ENCODE data around the gene MAP7D2. TPM values are rescaled to one million over a fixed set of nuclear protein-coding genes. Genes with fewer than 3 reads are reported as not detected.

MAP7D2 gene
- total and polyA plus RNA-seq, 9 of the 15 experiments (the other 6 are each of a cell fraction or from before 2014, with no cell fraction given), result 0.01 to 0.04 (median 0.03) TPM; not detected in 4

- H3K4me3 ChIP-seq, result no peak overlapping the region
- no peaks in the 10 kb centered on the region for H4K20me1 ChIP-seq (replicated peaks; ENCODE audit: control insufficient read depth, insufficient read depth, low read length)
- DNase-seq (ENCODE audit: extremely low read depth in 1 of 4, low spot score in 3 of 4), result no peak
- H2AFZ ChIP-seq (ENCODE audit: low read depth, low read length), result no peak overlapping the region
- intact Hi-C loops (cut with micrococcal nuclease), result no loop called here
- no peaks in the 10 kb centered on the region for H3K27me3 ChIP-seq (ENCODE audit: control insufficient read depth in 2 of 2, insufficient read depth in 2 of 2, low read length in 2 of 2)
- no peak overlapping the region for H3K9ac ChIP-seq (ENCODE audit: insufficient read depth in 1 of 2, low read depth in 2 of 2, low read length in 2 of 2)
- no peaks in the 10 kb centered on the region for H3K36me3 ChIP-seq (ENCODE audit: control insufficient read depth, insufficient read depth, low read length)
- no peaks in the 10 kb centered on the region for H3K4me1 ChIP-seq (replicated peaks in 1 of 2; ENCODE audit: control insufficient read depth in 2 of 2, insufficient read depth in 2 of 2, low read length in 2 of 2)
- no peaks in the 10 kb centered on the region for H3K9me1 ChIP-seq (ENCODE audit: control insufficient read depth, insufficient read depth, low read length)
- BruUV-seq (replicated peaks), result no TSS peak
- in situ Hi-C loops (cut with MboI), result no loop called here
- no peak overlapping the region for H3K4me2 ChIP-seq (ENCODE audit: insufficient read depth, low read length)
- CTCF ChIA-PET (ENCODE audit: low intra/inter-chr PET ratio), result no interaction called here
- H3K9me3 ChIP-seq (replicated peaks; ENCODE audit: control insufficient read depth, insufficient read depth, low read depth, low read length), result no peaks in the 10 kb centered on the region
- H3K27ac ChIP-seq (ENCODE audit: extremely low read depth, low read depth, low read length), result no peak overlapping the region
- no peak for ATAC-seq
- POLR2A ChIA-PET, result no interaction called here
- H3K79me2 ChIP-seq (ENCODE audit: control insufficient read depth, insufficient read depth, low read length), result no peaks in the 10 kb centered on the region
- WGBS (ENCODE audit: insufficient coverage, low coverage, missing lambda C conversion rate), result 48% methylated on average over 6 of the region's 6 CpGs
- FAIRE-seq, result no peak
- TF ChIP-seq NFE2 (IDR thresholded peaks at IDR 0.05; ENCODE audit: low read depth) (no peak), RBM34 (IDR thresholded peaks at IDR 0.05; ENCODE audit: borderline replicate concordance, insufficient read depth, low read length) (no peak), HLTF (IDR thresholded peaks at IDR 0.05) (no peak), SLC30A9 (CRISPR knock-in tag; IDR thresholded peaks at IDR 0.05) (no peak), ELK3 (CRISPR knock-in tag; IDR thresholded peaks at IDR 0.05) (no peak), CEBPB (tag; IDR thresholded peaks at IDR 0.05) (no peak), CHD4 (IDR thresholded peaks at IDR 0.05; ENCODE audit: insufficient read depth, insufficient replicate concordance, low read depth, low read length, poor library complexity, severe bottlenecking) (no peak), KAT8 (IDR thresholded peaks at IDR 0.05; ENCODE audit: low read depth) (no peak), THAP7 (CRISPR knock-in tag; IDR thresholded peaks at IDR 0.05) (no peak), AFF4 (CRISPR knock-in tag; IDR thresholded peaks at IDR 0.05) (no peak), EP300 (IDR thresholded peaks at IDR 0.05; ENCODE audit: low read length) (no peak), RBFOX2 (IDR thresholded peaks at IDR 0.05; ENCODE audit: low read depth, low read length) (no peak), TRIM28 (IDR thresholded peaks at IDR 0.05) (no peak), NRF1 (conservative IDR thresholded peaks at IDR 0.05 in 1 of 2, IDR thresholded peaks at IDR 0.05 in 1 of 2) (no peak), ARID1B (IDR thresholded peaks at IDR 0.05) (no peak), SIRT6 (IDR thresholded peaks at IDR 0.05; ENCODE audit: low read depth, low read length) (no peak), ZBTB49 (CRISPR knock-in tag; IDR thresholded peaks at IDR 0.05; ENCODE audit: borderline replicate concordance) (no peak)
These were observed 159.8 kb downstream of the MAP7D2 start for GRCh38 chrX:19956923-19957322.
